Mononuclear cell (primary cell): Measurements from ENCODE around the gene TASP1. TPM values are rescaled to one million over a fixed set of nuclear protein-coding genes. Genes with fewer than 3 reads are reported as not detected.
"Not testable (repeated sequence)": the region's sequence is repeated elsewhere in the genome, so short reads cannot be mapped to it uniquely, and the experiment has no call there.

Experiments
- H3K27me3 ChIP-seq: 2 replicates; pipeline ENCODE4 v1.6.0; 2011; ENCODE audit warnings: low read length, control low read depth; ENCODE audit not compliant: insufficient read depth
- H3K4me1 ChIP-seq: 2 replicates; pipeline ENCODE4 v1.5.1; 2011; ENCODE audit warnings: mild to moderate bottlenecking, low read length, control low read depth; ENCODE audit not compliant: insufficient read depth
- H3K4me3 ChIP-seq: 2 replicates; pipeline ENCODE4 v1.5.1; 2011; ENCODE audit warnings: mild to moderate bottlenecking, low read length, moderate library complexity
- H3K9me3 ChIP-seq: 2 replicates; pipeline ENCODE4 v1.5.1; 2011; ENCODE audit warnings: low read depth, mild to moderate bottlenecking, control low read depth, low read length
- total RNA-seq: library from RNA; depleted of rRNA; stranded (reverse); fragments of >200 nt; gene quantifications from one replicate; pipeline ENCODE4 v1.2.3, GENCODE V29; 2012

TASP1 gene
- total RNA-seq, 1 donor, result 8.6 TPM

- Histone ChIP-seq H3K27me3 (no peaks in the 10 kb centered on the region), H3K4me1 (no peaks in the 10 kb centered on the region), H3K9me3 (no peaks in the 10 kb centered on the region), H3K4me3 (no peak overlapping the region)
Measured at GRCh38 chr20:13515291-13515690, 123.4 kb downstream of the TASP1 start.

GRCh38 chr20:13510837-13511488 lies 127.8 kb downstream of the TASP1 start:
- no peaks in the 10 kb centered on the region for H3K27me3 ChIP-seq
- H3K4me1 ChIP-seq, result no peaks in the 10 kb centered on the region
- H3K4me3 ChIP-seq, result no peak overlapping the region
- H3K9me3 ChIP-seq, result peaks cover 4% of the 10 kb centered on the region

GRCh38 chr20:13507646-13508045 lies 131.1 kb downstream of the TASP1 start:
- Histone ChIP-seq H3K9me3 (peaks cover 32% of the 10 kb centered on the region), H3K4me1 (no peaks in the 10 kb centered on the region), H3K27me3 (no peaks in the 10 kb centered on the region), H3K4me3 (no peak overlapping the region)

- Histone ChIP-seq H3K4me1 (no peaks in the 10 kb centered on the region), H3K27me3 (no peaks in the 10 kb centered on the region), H3K4me3 (no peak overlapping the region), H3K9me3 (peaks cover 47% of the 10 kb centered on the region)
Measured at GRCh38 chr20:13501500-13501899, 137.2 kb downstream of the TASP1 start.

GRCh38 chr20:13494019-13494418 lies 144.7 kb downstream of the TASP1 start:
- H3K4me1 ChIP-seq, result no peaks in the 10 kb centered on the region
- no peaks in the 10 kb centered on the region for H3K27me3 ChIP-seq
- no peaks in the 10 kb centered on the region for H3K9me3 ChIP-seq
- H3K4me3 ChIP-seq, result no peak overlapping the region

GRCh38 chr20:13493143-13493542 lies 145.6 kb downstream of the TASP1 start:
- Histone ChIP-seq H3K9me3 (no peaks in the 10 kb centered on the region), H3K4me3 (no peak overlapping the region), H3K4me1 (no peaks in the 10 kb centered on the region), H3K27me3 (no peaks in the 10 kb centered on the region)

- Histone ChIP-seq H3K27me3 (no peaks in the 10 kb centered on the region), H3K9me3 (no peaks in the 10 kb centered on the region), H3K4me3 (no peak overlapping the region), H3K4me1 (no peaks in the 10 kb centered on the region)
Measured at GRCh38 chr20:13492001-13492481, 146.7 kb downstream of the TASP1 start.

- H3K4me1 ChIP-seq, result no peaks in the 10 kb centered on the region
- H3K9me3 ChIP-seq, result no peaks in the 10 kb centered on the region
- H3K4me3 ChIP-seq, result no peak overlapping the region
- no peaks in the 10 kb centered on the region for H3K27me3 ChIP-seq
Measured at GRCh38 chr20:13487202-13487601, 151.5 kb downstream of the TASP1 start.

GRCh38 chr20:13486694-13487093 lies 152.0 kb downstream of the TASP1 start:
- Histone ChIP-seq H3K27me3 (no peaks in the 10 kb centered on the region), H3K4me3 (no peak overlapping the region), H3K9me3 (no peaks in the 10 kb centered on the region), H3K4me1 (no peaks in the 10 kb centered on the region)

GRCh38 chr20:13485576-13485975 lies 153.2 kb downstream of the TASP1 start:
- Histone ChIP-seq H3K4me3 (no peak overlapping the region), H3K27me3 (no peaks in the 10 kb centered on the region), H3K4me1 (no peaks in the 10 kb centered on the region), H3K9me3 (no peaks in the 10 kb centered on the region)

GRCh38 chr20:13485019-13485418 lies 153.7 kb downstream of the TASP1 start:
- H3K4me1 ChIP-seq, H3K4me3 ChIP-seq, H3K9me3 ChIP-seq, H3K27me3 ChIP-seq: not testable (repeated sequence)

- H3K9me3 ChIP-seq, H3K4me1 ChIP-seq, H3K4me3 ChIP-seq, H3K27me3 ChIP-seq: not testable (repeated sequence)
Measured at GRCh38 chr20:13483472-13483871, 155.3 kb downstream of the TASP1 start.

- Histone ChIP-seq H3K27me3 (no peaks in the 10 kb centered on the region), H3K4me3 (no peak overlapping the region), H3K4me1 (no peaks in the 10 kb centered on the region), H3K9me3 (no peaks in the 10 kb centered on the region)
Measured at GRCh38 chr20:13478366-13478765, 160.4 kb downstream of the TASP1 start.

- Histone ChIP-seq H3K27me3 (no peaks in the 10 kb centered on the region), H3K4me1 (no peaks in the 10 kb centered on the region), H3K9me3 (no peaks in the 10 kb centered on the region), H3K4me3 (no peak overlapping the region)
Measured at GRCh38 chr20:13474467-13474866, 164.3 kb downstream of the TASP1 start.

GRCh38 chr20:13469262-13469661 lies 169.5 kb downstream of the TASP1 start:
- Histone ChIP-seq H3K27me3 (no peaks in the 10 kb centered on the region), H3K4me1 (no peaks in the 10 kb centered on the region), H3K4me3 (no peak overlapping the region), H3K9me3 (no peaks in the 10 kb centered on the region)

- H3K9me3 ChIP-seq, result no peaks in the 10 kb centered on the region
- no peaks in the 10 kb centered on the region for H3K27me3 ChIP-seq
- no peak overlapping the region for H3K4me3 ChIP-seq
- no peaks in the 10 kb centered on the region for H3K4me1 ChIP-seq
Measured at GRCh38 chr20:13468166-13468565, 170.6 kb downstream of the TASP1 start.
